ENCODE results near the gene ZNF335.

DNA sequence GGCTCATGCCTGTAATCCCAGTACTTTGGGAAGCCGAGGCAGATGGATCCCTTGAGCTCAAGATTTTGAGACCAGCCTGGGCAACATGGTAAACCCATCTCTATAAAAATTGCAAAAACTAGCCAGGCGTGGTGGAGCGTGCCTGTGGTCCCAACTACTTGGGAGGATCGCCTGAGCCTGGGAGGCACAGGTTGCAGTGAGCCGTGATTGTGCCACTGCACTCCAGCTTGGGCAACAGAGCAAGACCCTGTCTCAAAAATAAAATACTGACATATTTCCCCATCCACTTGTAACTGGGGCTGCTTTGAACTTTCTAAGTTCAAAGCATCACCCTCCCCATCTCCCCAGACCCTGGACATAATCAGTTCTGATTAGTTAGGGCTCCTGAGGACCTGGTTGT is 29.5 kb upstream of the ZNF335 start:
- TF ChIP-seq POLR2AphosphoS5 (IDR thresholded peaks at IDR 0.05; ENCODE audit: low read depth, low read length) (no peak), SPI1 (IDR thresholded peaks at IDR 0.05; ENCODE audit: low read depth, low read length) (no peak), POLR2A (IDR thresholded peaks at IDR 0.05; ENCODE audit: low read depth, low read length) (no peak), TAF1 (IDR thresholded peaks at IDR 0.05; ENCODE audit: low read depth, low read length) (no peak), PAX5 (IDR thresholded peaks at IDR 0.05; ENCODE audit: insufficient read depth, low read length, severe bottlenecking) (no peak), POU2F2 (IDR thresholded peaks at IDR 0.05; ENCODE audit: low read depth, low read length) (no peak)
